ENCODE results near the gene AGXT. TPM values are rescaled to one million over a fixed set of nuclear protein-coding genes. Genes with fewer than 3 reads are reported as not detected.

Gene AGXT
- total RNA-seq, 1 experiment from 2014 or later: not detected

DNA sequence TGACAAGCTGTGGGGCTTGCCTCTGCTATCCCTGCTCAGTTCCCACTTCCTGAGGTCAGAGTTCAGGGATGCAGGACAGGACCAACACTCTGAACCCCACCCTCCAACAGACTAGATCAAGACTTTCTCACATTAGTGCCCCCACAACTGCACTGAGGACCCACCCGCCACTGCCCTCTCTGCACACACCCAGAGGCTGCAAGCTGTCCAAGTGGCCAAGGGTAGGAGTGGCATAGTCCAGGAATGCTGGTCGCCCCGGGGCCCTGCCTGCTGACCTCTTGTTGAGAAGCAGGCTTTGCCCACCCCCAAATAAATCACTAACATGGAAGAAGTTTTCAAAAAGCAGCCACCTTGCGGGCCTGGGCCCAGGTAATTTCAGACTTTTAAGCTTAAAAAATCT lies 43.1 kb upstream of the AGXT start:
- Histone ChIP-seq H3K79me2 (ENCODE audit: low read length) (no peaks in the 10 kb centered on the region), H3K4me1 (ENCODE audit: low read length) (no peaks in the 10 kb centered on the region), H3K36me3 (ENCODE audit: insufficient read depth, low read length) (no peaks in the 10 kb centered on the region), H2AFZ (ENCODE audit: low read length) (no peak overlapping the region), H3K4me3 (ENCODE audit: low read length) (no peak overlapping the region), H3K9ac (ENCODE audit: low read length) (no peak overlapping the region), H3K27me3 (ENCODE audit: low read length) (no peaks in the 10 kb centered on the region), H3K4me2 (ENCODE audit: low read depth, low read length, poor library complexity, severe bottlenecking) (no peak overlapping the region), H3K9me2 (replicated peaks; ENCODE audit: insufficient read depth, low read length) (no peaks in the 10 kb centered on the region), H3K9me3 (ENCODE audit: low read length) (no peaks in the 10 kb centered on the region), H3K27ac (ENCODE audit: low read length) (no peak overlapping the region), H4K20me1 (ENCODE audit: insufficient read depth, low read depth, low read length) (no peaks in the 10 kb centered on the region)
- no peak for DNase-seq

- no peaks in the 10 kb centered on the region for H3K36me3 ChIP-seq (ENCODE audit: insufficient read depth, low read length)
- H3K4me1 ChIP-seq (ENCODE audit: low read length): peaks cover 7% of the 10 kb centered on the region
- no peaks in the 10 kb centered on the region for H3K27me3 ChIP-seq (ENCODE audit: low read length)
- H4K20me1 ChIP-seq (ENCODE audit: insufficient read depth, low read depth, low read length): no peaks in the 10 kb centered on the region
- no peaks in the 10 kb centered on the region for H3K79me2 ChIP-seq (ENCODE audit: low read length)
- no peak overlapping the region for H3K4me2 ChIP-seq (ENCODE audit: low read depth, low read length, poor library complexity, severe bottlenecking)
- no peak overlapping the region for H3K9ac ChIP-seq (ENCODE audit: low read length)
- H3K27ac ChIP-seq (ENCODE audit: low read length): no peak overlapping the region
- no peaks in the 10 kb centered on the region for H3K9me2 ChIP-seq (replicated peaks; ENCODE audit: insufficient read depth, low read length)
- H3K9me3 ChIP-seq (ENCODE audit: low read length): no peaks in the 10 kb centered on the region
- no peak for DNase-seq
- no peak overlapping the region for H3K4me3 ChIP-seq (ENCODE audit: low read length)
- H2AFZ ChIP-seq (ENCODE audit: low read length): no peak overlapping the region
Measured at GRCh38 chr2:240831594-240832204, 36.9 kb upstream of the AGXT start.

DNA sequence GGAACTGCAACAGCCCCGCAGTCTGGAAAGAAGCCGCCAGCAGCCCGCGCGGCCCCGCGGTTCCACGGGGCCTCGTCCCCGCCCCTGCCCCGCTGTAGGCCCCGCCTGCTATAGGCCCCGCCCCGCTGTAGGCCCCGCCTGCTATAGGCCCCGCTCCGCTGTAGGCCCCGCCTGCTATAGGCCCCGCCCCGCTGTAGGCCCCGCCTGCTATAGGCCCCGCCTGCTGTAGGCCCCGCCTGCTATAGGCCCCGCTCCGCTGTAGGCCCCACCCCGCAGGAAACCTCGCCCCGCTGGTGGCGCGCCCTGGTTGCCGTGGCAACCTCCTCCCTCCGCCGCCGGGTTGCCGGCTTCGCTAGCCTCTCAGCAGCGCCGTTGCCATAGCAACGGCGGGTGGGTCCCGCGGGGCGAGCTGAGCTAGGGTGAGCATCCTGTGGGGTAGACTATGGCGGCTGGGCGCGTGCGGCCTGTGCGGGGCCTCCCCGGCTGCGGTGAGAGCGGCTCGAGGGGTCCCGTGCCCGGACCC lies 36.4 kb upstream of the AGXT start:
- no peak overlapping the region for H2AFZ ChIP-seq (ENCODE audit: low read length)
- no peak overlapping the region for H3K4me3 ChIP-seq (ENCODE audit: low read length)
- no peaks in the 10 kb centered on the region for H4K20me1 ChIP-seq (ENCODE audit: insufficient read depth, low read depth, low read length)
- H3K27me3 ChIP-seq (ENCODE audit: low read length): no peaks in the 10 kb centered on the region
- no peaks in the 10 kb centered on the region for H3K36me3 ChIP-seq (ENCODE audit: insufficient read depth, low read length)
- no peak overlapping the region for H3K4me2 ChIP-seq (ENCODE audit: low read depth, low read length, poor library complexity, severe bottlenecking)
- no peaks in the 10 kb centered on the region for H3K79me2 ChIP-seq (ENCODE audit: low read length)
- DNase-seq: peak; percentile 98
- no peaks in the 10 kb centered on the region for H3K9me2 ChIP-seq (replicated peaks; ENCODE audit: insufficient read depth, low read length)
- H3K9ac ChIP-seq (ENCODE audit: low read length): no peak overlapping the region
- no peak overlapping the region for H3K27ac ChIP-seq (ENCODE audit: low read length)
- peaks cover 7% of the 10 kb centered on the region for H3K4me1 ChIP-seq (ENCODE audit: low read length)
- no peaks in the 10 kb centered on the region for H3K9me3 ChIP-seq (ENCODE audit: low read length)

DNA sequence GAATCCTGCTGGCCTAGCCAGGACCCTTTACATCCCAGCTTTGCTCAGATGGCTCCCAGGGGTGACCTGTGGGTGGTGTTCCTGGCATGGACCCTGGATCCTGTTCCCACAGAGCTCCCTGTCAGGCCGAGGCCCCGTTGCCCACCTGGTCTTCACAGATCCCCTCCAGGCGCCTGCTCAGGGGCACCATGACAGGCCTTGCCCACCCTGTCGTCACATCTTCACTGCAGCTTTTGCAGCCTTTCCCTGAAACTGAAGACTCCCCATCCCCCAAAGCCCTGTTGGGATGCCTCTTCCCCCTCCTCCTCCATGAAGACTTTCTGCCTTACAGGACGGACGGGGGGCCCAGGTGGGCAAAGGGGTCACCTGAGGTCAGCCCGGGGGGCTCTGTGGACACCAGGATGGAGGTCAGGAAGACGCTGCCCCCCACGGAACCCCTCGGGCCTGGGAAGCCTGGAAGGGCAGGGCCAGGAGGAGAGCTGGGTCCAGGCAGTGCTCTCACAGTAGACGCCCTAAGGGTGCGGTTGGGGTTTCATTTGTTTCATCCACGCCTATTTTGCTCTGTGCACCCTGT lies 35.6 kb upstream of the AGXT start:
- Histone ChIP-seq H3K36me3 (ENCODE audit: insufficient read depth, low read length) (no peaks in the 10 kb centered on the region), H3K27me3 (ENCODE audit: low read length) (no peaks in the 10 kb centered on the region), H3K9ac (ENCODE audit: low read length) (no peak overlapping the region), H4K20me1 (ENCODE audit: insufficient read depth, low read depth, low read length) (no peaks in the 10 kb centered on the region), H3K4me1 (ENCODE audit: low read length) (peaks cover 7% of the 10 kb centered on the region), H3K27ac (ENCODE audit: low read length) (no peak overlapping the region), H3K79me2 (ENCODE audit: low read length) (no peaks in the 10 kb centered on the region), H2AFZ (ENCODE audit: low read length) (no peak overlapping the region), H3K9me2 (replicated peaks; ENCODE audit: insufficient read depth, low read length) (no peaks in the 10 kb centered on the region), H3K9me3 (ENCODE audit: low read length) (no peaks in the 10 kb centered on the region), H3K4me3 (ENCODE audit: low read length) (no peak overlapping the region), H3K4me2 (ENCODE audit: low read depth, low read length, poor library complexity, severe bottlenecking) (no peak overlapping the region)
- DNase-seq: no peak

DNA sequence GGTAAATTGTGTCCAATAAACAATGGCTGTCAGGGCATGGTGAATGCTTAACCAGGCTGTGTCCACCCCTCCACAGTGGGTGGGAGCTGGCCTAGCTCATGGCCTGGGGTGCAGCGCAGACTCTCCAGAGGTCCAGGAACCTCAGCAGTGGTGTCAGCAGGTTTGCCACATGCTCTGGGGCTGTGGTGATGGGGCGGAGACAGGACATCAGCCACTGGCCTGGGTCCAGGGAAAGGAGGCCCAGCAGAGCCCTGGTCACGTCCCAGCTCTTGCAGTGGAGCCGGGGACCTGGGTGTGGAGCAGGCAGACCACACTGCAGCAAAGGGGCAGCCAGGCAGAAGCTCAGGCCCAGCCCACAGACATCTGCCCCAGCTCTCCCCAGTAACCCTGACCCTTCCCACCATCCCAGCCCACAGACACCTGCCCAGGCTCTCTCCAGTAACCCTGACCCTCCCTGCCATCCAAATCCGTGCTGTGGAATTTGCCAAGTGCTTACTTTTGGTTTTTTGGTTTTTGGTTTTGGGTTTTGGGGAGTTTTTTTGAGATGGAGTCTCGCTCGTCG lies 34.8 kb upstream of the AGXT start:
- H3K79me2 ChIP-seq (ENCODE audit: low read length): no peaks in the 10 kb centered on the region
- H2AFZ ChIP-seq (ENCODE audit: low read length): no peak overlapping the region
- no peak overlapping the region for H3K9ac ChIP-seq (ENCODE audit: low read length)
- no peak for DNase-seq
- H3K27ac ChIP-seq (ENCODE audit: low read length): no peak overlapping the region
- no peak overlapping the region for H3K4me2 ChIP-seq (ENCODE audit: low read depth, low read length, poor library complexity, severe bottlenecking)
- no peaks in the 10 kb centered on the region for H3K9me3 ChIP-seq (ENCODE audit: low read length)
- H3K4me1 ChIP-seq (ENCODE audit: low read length): peaks cover 7% of the 10 kb centered on the region
- H3K36me3 ChIP-seq (ENCODE audit: insufficient read depth, low read length): no peaks in the 10 kb centered on the region
- H4K20me1 ChIP-seq (ENCODE audit: insufficient read depth, low read depth, low read length): no peaks in the 10 kb centered on the region
- no peaks in the 10 kb centered on the region for H3K9me2 ChIP-seq (replicated peaks; ENCODE audit: insufficient read depth, low read length)
- no peak overlapping the region for H3K4me3 ChIP-seq (ENCODE audit: low read length)
- no peaks in the 10 kb centered on the region for H3K27me3 ChIP-seq (ENCODE audit: low read length)

GRCh38 chr2:240834377-240834975 lies 34.1 kb upstream of the AGXT start:
- no peak overlapping the region for H3K27ac ChIP-seq (ENCODE audit: low read length)
- H2AFZ ChIP-seq (ENCODE audit: low read length): no peak overlapping the region
- H3K36me3 ChIP-seq (ENCODE audit: insufficient read depth, low read length): no peaks in the 10 kb centered on the region
- H3K9ac ChIP-seq (ENCODE audit: low read length): no peak overlapping the region
- peaks cover 7% of the 10 kb centered on the region for H3K4me1 ChIP-seq (ENCODE audit: low read length)
- H3K27me3 ChIP-seq (ENCODE audit: low read length): no peaks in the 10 kb centered on the region
- no peaks in the 10 kb centered on the region for H4K20me1 ChIP-seq (ENCODE audit: insufficient read depth, low read depth, low read length)
- no peak for DNase-seq
- no peak overlapping the region for H3K4me2 ChIP-seq (ENCODE audit: low read depth, low read length, poor library complexity, severe bottlenecking)
- no peaks in the 10 kb centered on the region for H3K9me2 ChIP-seq (replicated peaks; ENCODE audit: insufficient read depth, low read length)
- no peak overlapping the region for H3K4me3 ChIP-seq (ENCODE audit: low read length)
- H3K79me2 ChIP-seq (ENCODE audit: low read length): no peaks in the 10 kb centered on the region
- H3K9me3 ChIP-seq (ENCODE audit: low read length): no peaks in the 10 kb centered on the region

- no peaks in the 10 kb centered on the region for H3K36me3 ChIP-seq (ENCODE audit: insufficient read depth, low read length)
- H3K4me1 ChIP-seq (ENCODE audit: low read length): peaks cover 7% of the 10 kb centered on the region
- no peaks in the 10 kb centered on the region for H3K9me2 ChIP-seq (replicated peaks; ENCODE audit: insufficient read depth, low read length)
- H4K20me1 ChIP-seq (ENCODE audit: insufficient read depth, low read depth, low read length): peaks cover 4% of the 10 kb centered on the region; the same call in 1 of the 2 replicates
- H3K9ac ChIP-seq (ENCODE audit: low read length): no peak overlapping the region
- H3K9me3 ChIP-seq (ENCODE audit: low read length): no peaks in the 10 kb centered on the region
- H3K4me2 ChIP-seq (ENCODE audit: low read depth, low read length, poor library complexity, severe bottlenecking): no peak overlapping the region
- H3K27me3 ChIP-seq (ENCODE audit: low read length): no peaks in the 10 kb centered on the region
- H2AFZ ChIP-seq (ENCODE audit: low read length): no peak overlapping the region
- H3K79me2 ChIP-seq (ENCODE audit: low read length): no peaks in the 10 kb centered on the region
- no peak overlapping the region for H3K4me3 ChIP-seq (ENCODE audit: low read length)
- no peak overlapping the region for H3K27ac ChIP-seq (ENCODE audit: low read length)
- no peak for DNase-seq
Measured at GRCh38 chr2:240835528-240835927, 33.1 kb upstream of the AGXT start.

DNA sequence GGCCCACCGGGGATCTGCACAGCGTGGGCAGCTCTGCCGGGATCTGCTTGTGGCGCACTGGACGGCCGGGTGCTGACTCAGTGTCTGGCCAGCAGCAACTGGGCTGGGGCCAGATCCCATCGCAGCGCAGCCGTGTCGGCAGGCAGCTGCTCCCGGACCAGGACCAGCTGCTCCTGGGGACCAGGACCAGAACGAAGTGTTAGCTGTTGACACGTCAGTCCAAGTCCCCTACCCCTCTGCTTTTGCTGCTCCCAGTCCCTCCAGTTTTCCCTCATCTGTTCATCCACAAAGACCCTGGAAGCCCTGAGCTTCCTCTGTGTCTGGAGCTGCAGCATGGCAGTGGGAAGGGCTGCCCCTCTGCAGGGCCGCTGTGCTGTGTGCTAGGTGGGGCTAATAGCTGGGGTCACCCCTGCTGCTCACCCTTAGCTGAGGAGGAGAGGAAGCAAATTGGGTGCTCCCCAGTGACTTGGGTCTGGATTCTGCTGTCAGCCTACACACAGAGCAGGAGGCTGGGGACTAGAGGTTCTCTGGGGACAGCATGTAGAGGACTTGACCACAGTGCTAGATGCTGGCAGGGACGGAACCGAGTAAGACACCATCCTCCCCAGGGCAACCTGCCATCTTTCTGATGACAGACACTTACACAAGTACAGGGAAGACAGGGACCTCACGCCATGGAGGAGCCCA lies 31.7 kb upstream of the AGXT start:
- Histone ChIP-seq H2AFZ (ENCODE audit: low read length) (no peak overlapping the region), H3K9ac (ENCODE audit: low read length) (no peak overlapping the region), H3K9me3 (ENCODE audit: low read length) (no peaks in the 10 kb centered on the region), H3K27ac (ENCODE audit: low read length) (no peak overlapping the region), H3K4me2 (ENCODE audit: low read depth, low read length, poor library complexity, severe bottlenecking) (no peak overlapping the region), H3K36me3 (ENCODE audit: insufficient read depth, low read length) (no peaks in the 10 kb centered on the region), H4K20me1 (ENCODE audit: insufficient read depth, low read depth, low read length) (peaks cover 4% of the 10 kb centered on the region; the same call in 1 of the 2 replicates), H3K9me2 (replicated peaks; ENCODE audit: insufficient read depth, low read length) (no peaks in the 10 kb centered on the region), H3K4me3 (ENCODE audit: low read length) (no peak overlapping the region), H3K27me3 (ENCODE audit: low read length) (no peaks in the 10 kb centered on the region), H3K4me1 (ENCODE audit: low read length) (peaks cover 7% of the 10 kb centered on the region), H3K79me2 (ENCODE audit: low read length) (no peaks in the 10 kb centered on the region)
- DNase-seq: no peak

All from Karpas-422 (cell line).